GM23338 (cell line): ENCODE data around the gene PHYHIPL. TPM values are rescaled to one million over a fixed set of nuclear protein-coding genes. Genes with fewer than 3 reads are reported as not detected.

Experiments used
- ATAC-seq: fragments of 200-7000 bp; cut with Tn5 transposase; 3 replicates; pipeline ENCODE4 v1.9.1; 2020
- DNase-seq: peaks from one replicate; pipeline ENCODE4 v3.0.0-alpha.2; 2015; ENCODE audit warnings: low spot score
- H2AFZ ChIP-seq: fragments of 200-600 bp; sonication (generic); 2 replicates; pipeline ENCODE4 v1.8.0; 2016; ENCODE audit warnings: antibody characterized with exemption, mild to moderate bottlenecking, moderate library complexity
- H3F3A ChIP-seq: fragments of 200-600 bp; sonication (generic); replicated peaks from 2 replicates; pipeline ENCODE4 v1.8.0; 2017; ENCODE audit warnings: antibody characterized with exemption, mixed run types, low read depth
- H3K27ac ChIP-seq: fragments of 200-600 bp; sonication (generic); 2 replicates; pipeline ENCODE4 v1.6.1; 2016; ENCODE audit warnings: low read depth
- H3K27me3 ChIP-seq: fragments of 200-600 bp; sonication (generic); 2 replicates; pipeline ENCODE4 v1.8.0; 2016; ENCODE audit warnings: mild to moderate bottlenecking, mixed run types, moderate library complexity; ENCODE audit not compliant: insufficient read depth
- H3K36me3 ChIP-seq: fragments of 200-600 bp; sonication (generic); 2 replicates; pipeline ENCODE4 v1.8.0; 2016; ENCODE audit warnings: mild to moderate bottlenecking; ENCODE audit not compliant: insufficient read depth
- H3K4me1 ChIP-seq: fragments of 200-600 bp; sonication (generic); 2 replicates; pipeline ENCODE4 v1.8.0; 2016; ENCODE audit warnings: mild to moderate bottlenecking, moderate library complexity; ENCODE audit not compliant: insufficient read depth
- H3K4me2 ChIP-seq: fragments of 200-600 bp; sonication (generic); 2 replicates; pipeline ENCODE4 v1.7.1; 2017; ENCODE audit warnings: mixed run types
- H3K4me3 ChIP-seq: fragments of 200-600 bp; sonication (generic); 2 replicates; pipeline ENCODE4 v1.6.1; 2016; ENCODE audit warnings: mixed run types
- H3K79me2 ChIP-seq: fragments of 200-600 bp; sonication (generic); replicated peaks from 2 replicates; pipeline ENCODE4 v1.8.0; 2017; ENCODE audit warnings: mild to moderate bottlenecking; ENCODE audit not compliant: insufficient read depth
- H3K9me2 ChIP-seq: fragments of 200-600 bp; sonication (generic); 2 replicates; pipeline ENCODE4 v1.8.0; 2017; ENCODE audit not compliant: insufficient read depth
- H4K20me1 ChIP-seq: fragments of 200-600 bp; sonication (generic); replicated peaks from 2 replicates; pipeline ENCODE4 v1.8.0; 2017; ENCODE audit warnings: mild to moderate bottlenecking; ENCODE audit not compliant: insufficient read depth
- H3K27ac Mint-ChIP-seq: 2 replicates; pipeline ENCODE4 v1.8.0; 2020; ENCODE audit warnings: inconsistent platforms, mild to moderate bottlenecking, moderate library complexity, mixed read lengths
- H3K27me3 Mint-ChIP-seq: 3 replicates; pipeline ENCODE4 v1.8.0; 2022; ENCODE audit warnings: low read depth, mild to moderate bottlenecking, moderate library complexity, mixed read lengths, inconsistent platforms; ENCODE audit not compliant: insufficient read depth, poor library complexity
- H3K36me3 Mint-ChIP-seq: 3 replicates; pipeline ENCODE4 v1.8.0; 2021; ENCODE audit warnings: low read depth, mild to moderate bottlenecking, inconsistent platforms, moderate library complexity, mixed read lengths
- H3K4me1 Mint-ChIP-seq: 3 replicates; pipeline ENCODE4 v1.8.0; 2020; ENCODE audit warnings: mild to moderate bottlenecking, inconsistent platforms, mixed read lengths
- H3K4me3 Mint-ChIP-seq: 3 replicates; pipeline ENCODE4 v1.8.0; 2021; ENCODE audit warnings: moderate library complexity, mild to moderate bottlenecking, inconsistent platforms, mixed read lengths
- H3K9me3 Mint-ChIP-seq: 3 replicates; pipeline ENCODE4 v1.8.0; 2020; ENCODE audit warnings: moderate library complexity, mild to moderate bottlenecking, inconsistent platforms, mixed read lengths
- CREB1 ChIP-seq: fragments of 250-450 bp; sonication (Bioruptor Pico); IDR thresholded peaks from 2 replicates; pipeline ENCODE4 v1.5.0; 2020; ENCODE audit warnings: low read depth, mild to moderate bottlenecking, moderate library complexity
- EZH2 ChIP-seq: fragments of 200-600 bp; sonication (generic); IDR thresholded peaks from one replicate; pipeline ENCODE4 v1.8.0; 2017; ENCODE audit warnings: antibody characterized with exemption, mild to moderate bottlenecking, low read depth; ENCODE audit not compliant: unreplicated experiment
- EZH2phosphoT487 ChIP-seq: fragments of 200-600 bp; sonication (generic); IDR thresholded peaks from one replicate; pipeline ENCODE4 v1.8.1; 2018; ENCODE audit warnings: antibody characterized with exemption; ENCODE audit not compliant: unreplicated experiment
- JUNB ChIP-seq: IDR thresholded peaks from one replicate; pipeline ENCODE4 v1.6.1; 2016; ENCODE audit warnings: antibody characterized with exemption; ENCODE audit not compliant: unreplicated experiment
- NANOG ChIP-seq: IDR thresholded peaks from 2 replicates; pipeline ENCODE4 v1.6.1; 2016; ENCODE audit warnings: antibody characterized with exemption, borderline replicate concordance
- POLR2AphosphoS5 ChIP-seq: IDR thresholded peaks from 2 replicates; pipeline ENCODE4 v1.6.1; 2016; ENCODE audit warnings: antibody characterized with exemption, low read depth
- STAT1 ChIP-seq: IDR thresholded peaks from one replicate; pipeline ENCODE4 v1.6.1; 2016; ENCODE audit warnings: antibody characterized with exemption; ENCODE audit not compliant: unreplicated experiment
- ZNF114 ChIP-seq: fragments of 250-450 bp; sonication (Bioruptor Pico); IDR thresholded peaks from 2 replicates; pipeline ENCODE4 v1.5.0; 2020; ENCODE audit warnings: mild to moderate bottlenecking, moderate library complexity
- polyA plus RNA-seq: library from polyadenylated mRNA; unstranded; fragments of >200 nt; fragmentation: Nextera tagmentation; extraction: Ambion mirVana; gene quantifications from 2 replicates; pipeline ENCODE4 v1.2.1, GENCODE V29; 2016
- total RNA-seq: library from RNA; depleted of rRNA; stranded (reverse); fragments of >200 nt; shearing (Covaris generic); gene quantifications from 2 replicates; pipeline ENCODE4 v1.2.3, GENCODE V29; 2014
- TF ChIP-seq, protein P1 (sequence below): IDR thresholded peaks from 2 replicates; pipeline ENCODE4 v1.6.1; 2016; ENCODE audit warnings: antibody characterized with exemption
- TF ChIP-seq, protein P2 (sequence below), 2 experiments: fragments of 200-600 bp in 1 of 2; sonication (generic) in 1 of 2; conservative IDR thresholded peaks; 2 replicates each; pipeline versions ENCODE4 v1.5.1 to v1.6.1; 2016 to 2017; ENCODE audit warnings: antibody characterized with exemption in 2 of 2, low read depth in 2 of 2, mild to moderate bottlenecking in 2 of 2, moderate library complexity in 1 of 2

The PHYHIPL gene
- total and polyA plus RNA-seq, 2 experiments from 2014 or later: 0.24 to 0.27 TPM

DNA sequence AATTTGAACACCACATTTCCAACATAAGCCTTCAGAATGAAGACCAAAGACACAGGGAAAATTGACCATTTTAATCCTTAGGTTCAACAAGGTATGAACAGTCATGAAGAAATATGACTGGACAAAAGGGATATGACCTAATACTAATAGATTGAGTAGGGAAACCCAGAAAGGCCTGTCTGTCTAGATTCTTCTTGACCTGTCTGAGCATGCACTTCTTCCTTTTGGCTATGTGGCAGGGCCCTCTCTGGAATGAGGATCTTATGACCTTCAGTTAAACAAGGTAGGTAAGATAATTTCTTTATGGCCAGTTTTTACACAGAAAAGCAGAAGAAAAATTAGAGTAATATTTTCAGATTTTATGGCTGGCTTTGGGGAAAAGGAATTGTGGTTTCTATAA lies 3.0 kb upstream of the PHYHIPL start:
- no peaks in the 10 kb centered on the region for H3F3A ChIP-seq
- ATAC-seq: no peak
- H3K79me2 ChIP-seq: no peaks in the 10 kb centered on the region
- H2AFZ ChIP-seq: no peak overlapping the region
- Mint-ChIP-seq H3K9me3 (no peaks in the 10 kb centered on the region), H3K36me3 (no peaks in the 10 kb centered on the region), H3K27ac (no peak overlapping the region), H3K4me3 (no peak overlapping the region), H3K4me1 (peaks cover 4% of the 10 kb centered on the region; the same call in 1 of the 3 replicates), H3K27me3 (peaks cover 29% of the 10 kb centered on the region)
- H3K4me1 ChIP-seq: no peaks in the 10 kb centered on the region; the same call in 1 of the 2 replicates
- no peaks in the 10 kb centered on the region for H4K20me1 ChIP-seq
- no peaks in the 10 kb centered on the region for H3K9me2 ChIP-seq
- H3K27ac ChIP-seq: no peak overlapping the region
- peaks cover 43% of the 10 kb centered on the region for H3K27me3 ChIP-seq
- H3K4me3 ChIP-seq: no peak overlapping the region
- DNase-seq: no peak
- no peaks in the 10 kb centered on the region for H3K36me3 ChIP-seq
- no peak overlapping the region for H3K4me2 ChIP-seq
- TF ChIP-seq, protein P1, sequence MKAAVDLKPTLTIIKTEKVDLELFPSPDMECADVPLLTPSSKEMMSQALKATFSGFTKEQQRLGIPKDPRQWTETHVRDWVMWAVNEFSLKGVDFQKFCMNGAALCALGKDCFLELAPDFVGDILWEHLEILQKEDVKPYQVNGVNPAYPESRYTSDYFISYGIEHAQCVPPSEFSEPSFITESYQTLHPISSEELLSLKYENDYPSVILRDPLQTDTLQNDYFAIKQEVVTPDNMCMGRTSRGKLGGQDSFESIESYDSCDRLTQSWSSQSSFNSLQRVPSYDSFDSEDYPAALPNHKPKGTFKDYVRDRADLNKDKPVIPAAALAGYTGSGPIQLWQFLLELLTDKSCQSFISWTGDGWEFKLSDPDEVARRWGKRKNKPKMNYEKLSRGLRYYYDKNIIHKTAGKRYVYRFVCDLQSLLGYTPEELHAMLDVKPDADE: no peak
- TF ChIP-seq STAT1 (no peak), NANOG (no peak), CREB1 (CRISPR knock-in tag) (no peak), EZH2phosphoT487 (no peak), JUNB (no peak), ZNF114 (CRISPR knock-in tag) (no peak)

DNA sequence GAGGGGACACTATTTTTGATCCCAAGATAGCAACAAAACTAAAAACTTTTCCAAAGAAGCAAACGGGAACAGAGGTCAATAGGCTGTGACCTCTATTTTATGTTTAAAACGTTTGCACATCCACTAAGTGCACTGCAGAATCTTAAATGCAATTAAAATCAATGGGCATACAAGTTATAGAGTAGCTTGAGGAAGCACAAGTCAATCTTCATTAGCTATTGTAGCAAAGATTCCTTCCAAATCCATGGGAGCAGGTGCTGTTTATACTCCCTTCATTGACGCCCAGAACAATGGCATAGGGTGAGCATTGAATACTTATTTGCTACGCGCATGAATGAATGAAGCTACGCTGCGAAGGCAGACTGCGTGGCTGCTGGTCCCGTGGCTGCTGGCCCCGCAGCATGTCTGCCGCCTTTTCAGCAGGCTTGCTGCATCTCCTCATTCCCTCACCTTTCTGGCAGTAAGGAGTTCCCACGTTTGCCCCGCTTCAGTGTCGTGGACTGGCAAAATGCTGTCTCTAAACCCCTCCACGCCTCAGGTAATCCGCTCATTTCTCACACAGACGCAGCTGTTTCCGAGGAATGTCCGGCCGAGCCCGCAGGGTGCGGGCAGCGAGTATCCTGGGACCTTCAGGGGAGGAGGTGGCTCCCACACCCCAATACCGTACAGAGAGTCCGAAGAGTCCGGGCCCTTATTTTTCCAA lies 754 bp upstream of the PHYHIPL start:
- Histone ChIP-seq H3K27ac (no peak overlapping the region), H3K4me2 (peak overlapping the region; percentile 78), H4K20me1 (no peaks in the 10 kb centered on the region), H3F3A (no peaks in the 10 kb centered on the region), H2AFZ (peak overlapping the region; percentile 93), H3K4me1 (no peaks in the 10 kb centered on the region; the same call in 1 of the 2 replicates), H3K4me3 (peak overlapping the region; percentile 57), H3K36me3 (no peaks in the 10 kb centered on the region), H3K27me3 (peaks cover 46% of the 10 kb centered on the region), H3K9me2 (no peaks in the 10 kb centered on the region), H3K79me2 (no peaks in the 10 kb centered on the region)
- ATAC-seq (peak; percentile 19), DNase-seq (peak; percentile 27)
- H3K27me3 Mint-ChIP-seq: peaks cover 29% of the 10 kb centered on the region
- no peaks in the 10 kb centered on the region for H3K36me3 Mint-ChIP-seq
- no peak overlapping the region for H3K27ac Mint-ChIP-seq
- peak overlapping the region; percentile 81 for H3K4me3 Mint-ChIP-seq
- no peaks in the 10 kb centered on the region for H3K9me3 Mint-ChIP-seq
- peaks cover 4% of the 10 kb centered on the region; the same call in 1 of the 3 replicates for H3K4me1 Mint-ChIP-seq
- TF ChIP-seq ZNF114 (CRISPR knock-in tag) (no peak), JUNB (no peak), EZH2 (no peak), POLR2AphosphoS5 (no peak), NANOG (no peak), STAT1 (no peak), EZH2phosphoT487 (no peak)
- TF ChIP-seq, protein P1: no peak
- TF ChIP-seq, protein P2, sequence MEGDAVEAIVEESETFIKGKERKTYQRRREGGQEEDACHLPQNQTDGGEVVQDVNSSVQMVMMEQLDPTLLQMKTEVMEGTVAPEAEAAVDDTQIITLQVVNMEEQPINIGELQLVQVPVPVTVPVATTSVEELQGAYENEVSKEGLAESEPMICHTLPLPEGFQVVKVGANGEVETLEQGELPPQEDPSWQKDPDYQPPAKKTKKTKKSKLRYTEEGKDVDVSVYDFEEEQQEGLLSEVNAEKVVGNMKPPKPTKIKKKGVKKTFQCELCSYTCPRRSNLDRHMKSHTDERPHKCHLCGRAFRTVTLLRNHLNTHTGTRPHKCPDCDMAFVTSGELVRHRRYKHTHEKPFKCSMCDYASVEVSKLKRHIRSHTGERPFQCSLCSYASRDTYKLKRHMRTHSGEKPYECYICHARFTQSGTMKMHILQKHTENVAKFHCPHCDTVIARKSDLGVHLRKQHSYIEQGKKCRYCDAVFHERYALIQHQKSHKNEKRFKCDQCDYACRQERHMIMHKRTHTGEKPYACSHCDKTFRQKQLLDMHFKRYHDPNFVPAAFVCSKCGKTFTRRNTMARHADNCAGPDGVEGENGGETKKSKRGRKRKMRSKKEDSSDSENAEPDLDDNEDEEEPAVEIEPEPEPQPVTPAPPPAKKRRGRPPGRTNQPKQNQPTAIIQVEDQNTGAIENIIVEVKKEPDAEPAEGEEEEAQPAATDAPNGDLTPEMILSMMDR (conservative IDR thresholded peaks at IDR 0.05; ENCODE audit: low read depth in 2 of 2): no peak
